HUDEP-2 (cell line): ENCODE data around the gene IGFL1.
"Not testable (repeated sequence)": the region's sequence is repeated elsewhere in the genome, so short reads cannot be mapped to it uniquely, and the experiment has no call there.

Experiments
- DNase-seq, 76 experiments: peaks; one replicate each; lab custom pipeline; 2025; ENCODE audit not compliant: unreplicated experiment in 76 of 76; lab: John Stamatoyannopoulos, UW

The IGFL1 gene

GRCh38 chr19:46229442-46229841, at the start of gene IGFL1:
IGFL1 (plus strand) TSS chr19:46229742; CDS start chr19:46229775, 33 bp downstream.
- DNase-seq = no peak

- DNase-seq = no peak
Measured at GRCh38 chr19:46180701-46181387, 48.7 kb upstream of the IGFL1 start.

DNA sequence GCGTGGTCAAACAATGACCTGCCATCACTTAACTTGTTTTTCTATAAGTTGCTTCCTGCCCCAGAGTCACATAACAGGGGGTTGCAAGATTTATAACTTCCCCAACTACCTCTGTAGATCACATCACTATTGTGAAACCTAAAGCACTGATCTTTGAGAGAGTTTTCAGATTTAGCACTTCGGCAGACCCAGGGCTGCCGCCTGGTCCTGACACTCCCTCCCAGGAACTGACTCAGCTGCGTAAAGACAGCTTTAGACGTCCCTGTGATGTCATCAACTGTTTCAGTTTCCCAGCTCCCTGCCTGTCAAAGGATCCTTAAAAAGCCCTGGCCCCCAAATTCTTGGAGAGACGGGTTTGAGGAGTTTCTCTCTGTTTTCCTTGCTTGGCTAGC, 48.2 kb upstream of the IGFL1 start:
- DNase-seq = no peak

- DNase-seq = no peak
Measured at GRCh38 chr19:46182476-46182875, 47.1 kb upstream of the IGFL1 start.

- not testable (repeated sequence) for DNase-seq
Measured at GRCh38 chr19:46184775-46185710, 44.5 kb upstream of the IGFL1 start.

- no peak for DNase-seq
Measured at GRCh38 chr19:46186101-46186716, 43.3 kb upstream of the IGFL1 start.

GRCh38 chr19:46186717-46187101, 42.8 kb upstream of the IGFL1 start:
- DNase-seq = no peak

DNA sequence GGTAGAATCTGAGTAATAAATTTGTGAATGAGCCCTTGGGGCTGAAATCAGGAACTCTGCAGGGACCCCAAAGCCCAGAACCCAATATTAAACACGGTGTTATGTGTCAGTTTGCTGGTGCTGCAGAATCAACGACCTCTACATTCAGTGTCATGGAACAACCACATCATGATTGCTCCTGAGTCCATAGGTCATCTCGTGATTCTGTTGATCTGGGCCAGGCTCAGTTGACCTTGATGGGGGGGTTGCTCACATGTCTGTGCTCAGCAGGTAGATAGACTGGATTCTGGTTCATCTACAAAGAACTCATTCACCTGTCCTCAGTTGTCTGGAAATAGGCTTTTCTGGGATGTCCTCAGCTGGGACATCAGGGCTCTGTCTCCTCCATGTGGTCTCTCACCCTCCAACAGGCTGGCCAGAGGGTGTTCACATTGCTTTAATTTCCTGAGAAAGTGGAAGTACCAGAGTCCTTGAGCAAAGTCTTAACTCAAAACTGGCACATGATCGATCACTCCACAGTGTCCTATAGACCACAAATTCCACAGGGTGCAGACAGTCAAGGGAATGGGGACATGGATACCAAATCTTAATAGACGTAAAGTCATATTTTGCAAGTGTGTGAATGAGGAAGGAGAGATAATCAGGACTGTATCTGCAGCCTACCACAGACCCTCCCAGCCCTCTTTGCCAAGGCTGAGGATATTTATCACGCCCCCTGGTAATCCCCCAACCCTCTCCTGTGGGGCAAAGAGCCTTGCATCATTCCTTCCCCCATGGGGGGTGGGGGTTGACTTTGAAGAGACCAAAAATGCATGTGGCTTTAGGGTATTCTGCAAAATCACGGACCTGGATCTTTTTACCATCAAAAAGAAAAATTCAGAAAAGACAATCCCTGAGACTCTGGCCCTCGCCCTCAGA, 39.3 kb upstream of the IGFL1 start:
- DNase-seq = no peak

DNA sequence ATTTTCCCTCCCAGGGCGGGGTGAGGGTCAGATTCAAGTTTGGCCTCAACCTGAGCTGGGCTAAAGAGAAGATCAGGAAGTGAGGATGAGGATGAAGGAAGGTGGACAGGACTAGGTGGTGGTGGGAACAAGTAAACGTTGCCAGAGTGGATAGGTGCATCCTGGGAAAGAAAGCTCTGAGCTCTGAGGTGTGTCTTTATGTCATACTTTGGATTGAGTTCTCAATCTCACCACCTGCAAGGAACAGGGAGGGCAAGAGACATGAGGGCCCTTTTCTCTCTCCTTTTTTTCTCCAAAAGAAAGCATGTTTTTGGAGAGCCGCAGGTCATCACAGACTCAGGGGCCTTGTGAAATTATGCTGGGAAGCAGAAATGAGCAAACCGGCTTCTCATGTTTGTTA, 38.2 kb upstream of the IGFL1 start:
- no peak for DNase-seq

DNA sequence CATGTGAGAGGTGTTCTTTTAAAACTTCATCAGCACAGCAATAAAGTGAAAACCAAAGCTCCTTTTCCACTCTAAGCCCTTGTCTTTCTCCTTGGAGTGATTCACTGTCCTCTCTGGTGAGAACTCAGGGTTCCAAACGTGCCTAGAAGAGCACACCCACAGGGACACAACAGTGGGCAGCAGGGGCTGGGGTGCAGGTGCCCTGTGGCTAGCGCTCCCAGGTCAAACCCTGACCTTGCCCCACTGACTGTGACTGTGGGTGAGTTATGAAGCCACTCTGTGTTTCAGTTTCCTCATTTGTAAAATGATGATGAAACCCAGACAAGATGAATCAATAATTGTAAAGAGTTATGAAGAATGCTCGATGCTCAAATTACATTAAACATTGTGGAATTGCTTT, 37.6 kb upstream of the IGFL1 start:
- DNase-seq = no peak

GRCh38 chr19:46192626-46192991, 36.9 kb upstream of the IGFL1 start:
- DNase-seq = not testable (repeated sequence)

- peak in 70 of 76 experiments; percentile 9 to 86 (median 65) for DNase-seq
Measured at GRCh38 chr19:46192992-46193650, 36.4 kb upstream of the IGFL1 start.

- peak in 7 of 76 experiments; percentile 5 to 29 (median 26) for DNase-seq
Measured at GRCh38 chr19:46193678-46194077, 35.9 kb upstream of the IGFL1 start.

GRCh38 chr19:46195104-46195503, 34.4 kb upstream of the IGFL1 start:
- no peak for DNase-seq

DNA sequence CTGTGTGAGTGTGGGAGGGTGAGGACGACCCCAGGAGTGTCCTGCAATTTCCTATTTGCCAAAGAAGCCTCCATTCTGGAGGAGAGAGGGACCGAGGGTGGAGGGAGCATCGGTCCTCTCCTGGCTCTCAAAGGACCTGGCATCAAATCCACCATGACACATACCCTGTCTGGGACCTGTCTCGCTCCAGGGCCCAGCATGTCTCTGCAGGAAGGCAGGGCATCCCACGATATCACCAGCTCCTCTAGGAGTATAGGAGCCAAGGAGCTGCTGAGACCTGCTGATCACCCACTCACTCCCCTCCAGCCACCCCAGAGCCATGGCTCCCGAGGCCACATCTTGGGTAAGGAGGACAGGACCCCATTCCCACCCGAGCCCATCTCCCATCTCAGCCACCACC, 33.6 kb upstream of the IGFL1 start:
- DNase-seq = not testable (repeated sequence)

GRCh38 chr19:46196410-46197124, 33.0 kb upstream of the IGFL1 start:
- no peak for DNase-seq

GRCh38 chr19:46197314-46198070, 32.0 kb upstream of the IGFL1 start:
- DNase-seq = no peak

GRCh38 chr19:46198756-46199155, 30.8 kb upstream of the IGFL1 start:
- no peak for DNase-seq
